Measurements from ENCODE around the gene RELA. TPM values are rescaled to one million over a fixed set of nuclear protein-coding genes. Genes with fewer than 3 reads are reported as not detected.

Gene RELA
- polyA plus RNA-seq, 1 experiment = 46.2 TPM

DNA sequence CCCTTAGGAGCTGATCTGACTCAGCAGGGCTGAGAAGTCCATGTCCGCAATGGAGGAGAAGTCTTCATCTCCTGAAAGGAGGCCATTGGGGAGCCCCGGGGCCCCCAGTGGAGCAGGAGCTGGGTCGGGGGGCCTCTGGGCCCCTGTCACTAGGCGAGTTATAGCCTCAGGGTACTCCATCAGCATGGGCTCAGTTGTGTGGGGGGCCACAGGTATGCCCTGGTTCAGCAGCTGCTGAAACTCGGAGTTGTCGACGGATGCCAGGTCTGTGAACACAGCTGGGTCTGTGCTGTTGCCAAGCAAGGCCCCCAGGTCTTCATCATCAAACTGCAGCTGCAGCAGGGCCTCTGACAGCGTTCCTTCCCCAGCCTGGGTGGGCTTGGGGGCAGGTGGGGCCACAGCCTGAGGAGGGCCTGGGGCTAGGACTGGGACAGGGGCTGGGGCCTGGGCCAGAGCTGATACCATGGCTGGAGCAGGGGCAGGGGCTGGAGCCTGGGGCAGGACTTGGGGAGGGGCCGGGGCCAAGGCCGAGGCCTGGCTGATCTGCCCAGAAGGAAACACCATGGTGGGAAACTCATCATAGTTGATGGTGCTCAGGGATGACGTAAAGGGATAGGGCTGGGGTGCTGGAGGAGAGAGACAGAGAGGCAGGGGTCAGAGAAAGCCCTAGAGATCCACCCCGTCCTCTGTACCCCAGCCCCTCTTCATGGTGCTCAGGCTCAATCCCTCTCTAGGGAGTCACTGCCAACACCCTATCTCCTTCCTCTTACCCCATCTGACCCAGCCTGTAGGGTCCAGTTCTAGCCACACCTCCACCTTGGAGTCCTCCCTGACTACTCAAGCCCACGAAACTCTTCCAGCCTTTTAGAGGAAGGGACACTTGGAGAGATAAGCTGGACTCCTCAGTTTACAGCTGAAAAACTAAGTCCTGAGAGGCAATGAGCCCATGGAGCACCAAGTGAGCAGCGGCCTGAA is 8.1 kb downstream of the RELA start:
- Histone ChIP-seq H3K36me3 (ENCODE audit: control insufficient read depth, insufficient read depth, low read length) (peaks cover 56% of the 10 kb centered on the region), H3K4me3 (ENCODE audit: low read depth, low read length) (no peak overlapping the region), H3K27me3 (ENCODE audit: control insufficient read depth, insufficient read depth, low read length) (no peaks in the 10 kb centered on the region)
- TF ChIP-seq, protein P1, sequence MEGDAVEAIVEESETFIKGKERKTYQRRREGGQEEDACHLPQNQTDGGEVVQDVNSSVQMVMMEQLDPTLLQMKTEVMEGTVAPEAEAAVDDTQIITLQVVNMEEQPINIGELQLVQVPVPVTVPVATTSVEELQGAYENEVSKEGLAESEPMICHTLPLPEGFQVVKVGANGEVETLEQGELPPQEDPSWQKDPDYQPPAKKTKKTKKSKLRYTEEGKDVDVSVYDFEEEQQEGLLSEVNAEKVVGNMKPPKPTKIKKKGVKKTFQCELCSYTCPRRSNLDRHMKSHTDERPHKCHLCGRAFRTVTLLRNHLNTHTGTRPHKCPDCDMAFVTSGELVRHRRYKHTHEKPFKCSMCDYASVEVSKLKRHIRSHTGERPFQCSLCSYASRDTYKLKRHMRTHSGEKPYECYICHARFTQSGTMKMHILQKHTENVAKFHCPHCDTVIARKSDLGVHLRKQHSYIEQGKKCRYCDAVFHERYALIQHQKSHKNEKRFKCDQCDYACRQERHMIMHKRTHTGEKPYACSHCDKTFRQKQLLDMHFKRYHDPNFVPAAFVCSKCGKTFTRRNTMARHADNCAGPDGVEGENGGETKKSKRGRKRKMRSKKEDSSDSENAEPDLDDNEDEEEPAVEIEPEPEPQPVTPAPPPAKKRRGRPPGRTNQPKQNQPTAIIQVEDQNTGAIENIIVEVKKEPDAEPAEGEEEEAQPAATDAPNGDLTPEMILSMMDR (IDR thresholded peaks at IDR 0.05; ENCODE audit: insufficient read depth, low read depth, low read length) = no peak
- no peak for DNase-seq (ENCODE audit: low read depth)
- ChIA-PET CTCF (interaction anchor here (1.0 to 1.9 kb wide), 2 partner anchors 17 to 57 kb away, joined by 4 to 5 read pairs; partner anchors contain the start of genes KAT5 and SIPA1), POLR2A (no interaction called here)

DNA sequence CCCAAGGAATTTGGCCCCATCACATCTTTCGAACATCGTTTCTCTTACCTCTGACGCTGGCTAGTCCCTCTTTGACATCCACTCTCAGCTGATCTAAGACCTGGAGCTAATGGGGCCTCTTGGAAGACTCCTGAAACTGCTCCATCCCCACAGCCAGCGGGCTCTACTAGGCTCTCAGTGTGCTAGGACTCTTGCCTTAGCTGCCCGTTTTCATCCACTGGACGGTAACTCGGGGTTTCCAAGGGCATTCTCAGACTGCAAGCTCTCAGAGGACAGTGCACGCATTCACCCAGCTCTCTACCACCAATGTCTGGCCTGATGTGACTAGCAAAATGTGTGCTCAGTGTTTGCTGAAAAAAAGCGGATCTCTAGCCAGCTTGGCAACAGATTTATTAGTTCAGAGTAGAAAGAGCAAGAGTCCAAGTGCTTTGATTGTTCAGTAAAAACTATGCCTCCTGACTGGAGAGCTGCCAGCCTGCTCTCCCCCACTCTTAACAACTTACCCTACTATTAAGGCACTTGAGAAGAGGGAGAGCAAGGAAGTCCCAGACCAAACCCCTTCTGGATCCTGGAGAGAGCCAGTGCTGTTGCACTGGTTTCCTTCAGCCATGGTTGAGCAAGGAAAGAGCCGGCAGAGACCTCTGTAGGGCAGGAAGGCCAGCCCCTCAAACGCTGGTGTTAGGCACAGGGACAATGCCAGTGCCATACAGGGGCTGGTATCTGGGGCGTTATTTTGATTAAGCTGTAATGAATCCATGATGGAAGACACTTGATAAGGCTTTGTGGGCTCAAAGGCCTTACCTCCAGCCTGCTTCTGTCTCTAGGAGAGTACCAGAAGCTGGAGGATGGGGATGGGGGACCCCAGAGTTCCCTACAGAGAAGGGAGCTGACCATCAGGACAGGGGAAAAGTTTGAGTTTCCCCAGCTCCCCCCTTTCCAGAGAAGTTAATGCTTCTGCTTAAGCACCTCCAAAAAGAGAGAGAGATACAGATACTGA is 9.2 kb downstream of the RELA start:
- no peak for DNase-seq (ENCODE audit: low read depth)
- Histone ChIP-seq H3K36me3 (ENCODE audit: control insufficient read depth, insufficient read depth, low read length) (peaks cover 51% of the 10 kb centered on the region), H3K27me3 (ENCODE audit: control insufficient read depth, insufficient read depth, low read length) (no peaks in the 10 kb centered on the region), H3K4me3 (ENCODE audit: low read depth, low read length) (no peak overlapping the region)
- ChIA-PET POLR2A (interaction anchor here (1.0 kb wide), 1 partner anchor 11 kb away, joined by 3 read pairs; no protein-coding TSS in a partner anchor), CTCF (interaction anchor here (0.5 to 1.9 kb wide), 7 partner anchors 10 to 235 kb away, joined by 3 to 5 read pairs (median 5); partner anchors contain the start of genes FIBP, KAT5, MUS81 and RELA)
- TF ChIP-seq, protein P1 (IDR thresholded peaks at IDR 0.05; ENCODE audit: insufficient read depth, low read depth, low read length) = no peak

DNA sequence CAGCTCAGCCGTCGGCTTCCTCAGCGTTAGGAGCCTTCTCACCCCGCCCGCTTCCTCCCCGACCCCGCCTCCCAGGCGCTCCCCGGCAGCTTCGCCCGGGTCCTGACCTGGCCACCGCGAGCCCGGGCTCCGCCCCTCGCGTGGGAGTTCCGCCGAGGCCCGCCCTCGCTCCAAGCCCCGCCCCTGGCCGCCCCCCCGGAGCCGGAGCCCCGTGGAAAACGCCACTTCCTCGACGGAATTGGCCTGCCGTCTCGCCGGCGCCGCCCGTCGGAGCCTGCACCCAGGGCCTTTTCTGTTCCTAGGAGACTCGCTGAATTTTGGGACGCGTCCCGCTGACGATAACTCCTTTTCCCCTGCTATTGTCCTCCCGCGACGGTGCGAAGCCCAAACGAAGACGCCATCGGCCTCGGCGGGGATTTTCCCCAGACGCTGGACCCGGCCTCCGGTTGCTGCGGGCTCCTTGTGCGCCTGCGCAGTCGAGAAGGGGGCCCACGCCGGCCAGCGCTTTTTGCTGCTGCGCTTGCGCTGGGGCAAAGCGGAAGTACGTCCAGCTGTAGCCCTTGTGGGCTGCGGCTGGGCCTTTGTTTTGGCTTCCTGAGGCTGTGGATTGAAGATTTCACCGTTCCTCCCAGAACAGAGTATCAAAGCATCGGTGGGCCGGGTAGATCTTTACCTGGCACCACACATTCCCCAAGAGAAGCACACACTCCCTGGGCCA is 10.0 kb downstream of the RELA start:
- TF ChIP-seq, protein P1 (IDR thresholded peaks at IDR 0.05; ENCODE audit: insufficient read depth, low read depth, low read length) = no peak

DNA sequence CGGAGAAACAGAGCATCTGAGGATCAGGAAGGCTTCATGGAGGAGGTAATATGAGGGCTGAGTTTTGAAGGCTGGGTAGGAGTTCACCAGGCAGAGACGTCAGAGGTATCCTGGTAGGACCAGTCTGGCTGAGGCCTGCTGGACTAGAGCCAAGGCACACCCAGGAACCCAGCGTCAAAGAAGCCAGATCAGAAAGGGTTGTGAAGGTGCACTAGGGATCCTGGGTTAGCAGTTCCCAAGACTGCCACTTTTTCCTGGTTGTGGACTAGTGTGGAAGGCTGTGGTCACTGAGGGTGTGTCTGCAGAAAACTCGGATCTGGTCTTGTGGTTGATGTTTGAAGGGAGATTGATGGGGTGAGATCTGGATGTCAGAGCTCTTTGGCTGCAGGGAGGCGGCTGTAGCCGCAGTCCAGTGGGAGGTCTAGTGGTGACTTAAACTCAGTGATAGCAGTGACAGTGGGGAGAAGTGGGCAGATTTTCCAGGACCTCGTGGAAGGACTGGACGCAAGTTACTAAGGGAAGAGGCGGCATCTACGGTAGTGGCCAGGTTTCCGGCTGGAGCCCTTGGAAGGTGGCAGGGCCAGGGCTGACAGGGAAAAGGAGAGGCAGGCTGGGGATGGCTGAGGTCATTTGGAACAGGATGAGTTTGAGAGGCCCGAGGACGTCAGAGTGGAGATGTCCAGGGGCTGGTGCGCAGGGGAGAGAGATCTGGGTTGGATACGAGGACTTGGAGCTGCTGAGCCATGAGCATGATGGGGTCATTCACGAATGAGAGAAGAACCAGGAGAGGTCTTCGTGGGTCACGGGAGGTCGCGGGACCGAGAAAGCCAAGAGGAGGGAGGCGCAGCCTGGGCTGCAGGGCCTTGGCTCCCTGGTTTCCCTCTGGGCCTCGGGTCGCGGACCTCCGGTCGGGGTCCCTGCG is 10.9 kb downstream of the RELA start:
- Histone ChIP-seq H3K4me3 (ENCODE audit: low read depth, low read length) (peak overlapping the region; percentile 47), H3K27me3 (ENCODE audit: control insufficient read depth, insufficient read depth, low read length) (no peaks in the 10 kb centered on the region), H3K36me3 (ENCODE audit: control insufficient read depth, insufficient read depth, low read length) (peaks cover 35% of the 10 kb centered on the region)
- ChIA-PET CTCF (interaction anchor here (0.7 to 1.7 kb wide), 6 partner anchors 13 to 236 kb away, joined by 3 to 5 read pairs (median 4); partner anchors contain the start of genes FIBP and MUS81), POLR2A (interaction anchor here (0.6 to 1.2 kb wide), 3 partner anchors 14 to 236 kb away, joined by 3 to 12 read pairs (median 4); partner anchors contain the start of genes FIBP and SIPA1)
- TF ChIP-seq, protein P1 (IDR thresholded peaks at IDR 0.05; ENCODE audit: insufficient read depth, low read depth, low read length) = no peak
- DNase-seq (ENCODE audit: low read depth) = no peak

More for the DNA sequence above, 10.0 kb downstream of the RELA start:
- Histone ChIP-seq H3K36me3 (ENCODE audit: control insufficient read depth, insufficient read depth, low read length) (peaks cover 43% of the 10 kb centered on the region), H3K27me3 (ENCODE audit: control insufficient read depth, insufficient read depth, low read length) (no peaks in the 10 kb centered on the region), H3K4me3 (ENCODE audit: low read depth, low read length) (peak overlapping the region; percentile 47)
- ChIA-PET CTCF (interaction anchor here (1.2 to 1.9 kb wide), 6 partner anchors 10 to 236 kb away, joined by 3 to 5 read pairs (median 4); partner anchors contain the start of genes FIBP, KAT5, MUS81 and RELA), POLR2A (interaction anchor here (0.6 to 1.2 kb wide), 6 partner anchors 11 to 279 kb away, joined by 3 to 12 read pairs (median 4); partner anchors contain the start of genes FIBP and SIPA1)
- peak; percentile 66 for DNase-seq (ENCODE audit: low read depth)

All from BJ (cell line).